Measurements from ENCODE around the gene ITCH. TPM values are rescaled to one million over a fixed set of nuclear protein-coding genes. Genes with fewer than 3 reads are reported as not detected.

The ITCH gene
- polyA plus RNA-seq, 3 donors: 51.4 to 55.1 (median 53.2) TPM

DNA sequence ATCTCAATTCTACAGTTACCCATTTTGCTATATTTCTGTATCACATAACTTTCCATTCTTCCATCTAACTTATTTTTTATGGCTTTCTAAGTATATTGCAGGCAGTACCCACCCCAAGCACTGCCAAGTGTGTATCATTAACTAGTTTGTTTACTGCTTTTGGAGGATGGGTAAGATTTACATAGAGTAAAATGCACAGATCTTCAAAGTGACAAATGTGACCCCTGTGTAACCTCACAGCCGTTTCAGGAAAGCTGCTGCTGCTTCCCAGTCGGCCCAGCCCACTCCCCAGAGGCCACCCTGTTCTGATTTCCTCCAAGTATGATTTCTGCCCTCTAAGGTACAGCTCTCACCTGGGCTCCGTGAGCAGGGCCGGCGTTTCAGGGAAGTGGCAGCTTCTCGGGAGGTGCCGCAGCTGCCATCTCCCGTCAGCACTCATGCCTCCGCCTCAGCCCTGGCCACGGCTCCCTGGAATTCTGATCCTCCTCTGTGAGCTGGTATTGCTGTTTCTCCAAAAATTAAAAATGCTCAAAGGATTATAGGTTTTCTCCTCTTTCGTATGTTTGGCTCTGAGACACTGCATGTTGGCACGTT, 180.5 kb downstream of the ITCH start:
- DNase-seq (ENCODE audit: low read depth in 3 of 3, low spot score in 2 of 3): no peak

- DNase-seq (ENCODE audit: low read depth in 3 of 3, low spot score in 2 of 3): no peak
Observed at GRCh38 chr20:34544109-34544796, 181.2 kb downstream of the ITCH start.

DNA sequence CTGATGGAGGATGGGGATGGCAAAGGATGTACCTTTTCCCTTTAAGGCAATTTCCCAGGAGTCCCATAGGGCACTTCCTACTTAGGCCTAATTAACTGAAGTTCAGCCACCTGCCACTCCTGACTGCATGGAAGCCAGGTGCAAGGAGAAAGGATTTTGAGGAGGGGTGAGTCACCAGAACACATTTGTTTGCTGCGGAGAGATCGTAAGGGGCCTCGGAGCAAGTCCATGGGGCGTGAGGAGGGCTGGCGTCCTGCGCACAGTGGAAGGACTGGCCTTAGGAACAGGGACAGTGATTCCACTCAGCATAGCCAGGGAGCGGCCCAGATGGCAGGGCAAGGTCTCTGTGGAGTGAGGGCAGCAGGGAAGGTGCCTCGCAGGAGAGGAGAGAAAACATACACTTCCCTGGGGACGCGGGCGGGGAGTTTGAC, 183.7 kb downstream of the ITCH start:
- DNase-seq (ENCODE audit: low read depth in 3 of 3, low spot score in 2 of 3): no peak

DNA sequence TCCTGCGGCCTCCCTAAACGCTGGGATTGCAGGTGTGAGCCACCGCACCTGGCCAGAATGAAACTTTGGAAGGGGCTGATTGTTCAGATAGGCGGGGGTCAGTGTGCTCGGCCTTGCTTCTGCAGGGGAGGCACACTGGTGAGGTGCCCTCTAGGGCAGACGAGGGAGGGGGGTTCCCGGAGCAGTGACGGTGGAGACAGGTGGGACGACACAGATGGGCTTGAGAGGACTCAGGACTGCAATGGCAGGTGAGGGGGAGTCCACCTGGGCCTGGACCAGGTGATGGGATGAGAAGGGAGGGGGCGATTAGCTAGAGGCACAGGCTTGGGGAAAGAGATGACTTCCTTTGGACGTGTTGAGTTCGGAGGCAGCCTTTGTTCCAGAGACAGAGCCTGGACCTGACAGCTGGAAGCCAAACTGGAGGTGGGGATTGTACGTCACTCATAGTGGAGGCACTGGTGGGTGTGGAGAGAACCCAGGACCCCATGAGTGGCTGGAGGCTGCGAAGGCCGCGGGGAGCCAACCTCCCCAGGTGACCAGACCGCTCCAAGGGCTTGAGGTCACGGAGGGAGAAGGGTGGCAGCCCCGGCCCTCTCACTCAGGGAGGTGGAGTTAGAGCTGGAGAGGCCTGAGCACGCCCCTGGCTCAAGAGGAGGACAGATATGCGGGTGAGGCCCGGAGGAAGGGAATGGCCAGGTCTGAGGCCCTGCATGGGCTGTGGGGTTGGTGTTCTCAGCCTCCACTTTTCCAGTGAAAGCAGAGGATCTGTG, 185.0 kb downstream of the ITCH start:
- no peak for DNase-seq (ENCODE audit: low read depth in 3 of 3, low spot score in 2 of 3)

GRCh38 chr20:34549291-34549928, 186.3 kb downstream of the ITCH start:
- DNase-seq (ENCODE audit: low read depth in 3 of 3, low spot score in 2 of 3): peak in 2 of 3 donors; percentile 41 to 49

DNA sequence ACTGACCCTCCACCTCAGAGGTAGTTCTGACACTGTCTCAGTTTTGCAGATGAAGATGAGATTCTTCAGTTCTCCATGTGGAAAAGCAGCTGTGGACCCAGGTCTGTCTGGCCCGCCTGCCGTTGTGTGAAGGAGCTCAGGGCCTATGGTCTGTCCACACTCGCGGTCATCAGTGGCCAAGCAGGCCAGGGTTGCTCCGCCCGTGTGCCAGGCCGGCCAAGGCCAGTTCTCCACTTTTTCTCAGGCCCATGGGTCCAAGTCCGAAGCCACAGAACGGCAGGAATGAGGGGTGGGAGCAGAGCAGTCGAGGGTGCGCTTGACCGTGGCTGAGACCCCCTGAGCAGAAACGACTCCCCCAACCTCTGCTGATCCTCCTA, 186.8 kb downstream of the ITCH start:
- no peak for DNase-seq (ENCODE audit: low read depth in 3 of 3, low spot score in 2 of 3)

- DNase-seq (ENCODE audit: low read depth in 3 of 3, low spot score in 2 of 3): no peak
Observed at GRCh38 chr20:34552569-34552968, 189.5 kb downstream of the ITCH start.

DNA sequence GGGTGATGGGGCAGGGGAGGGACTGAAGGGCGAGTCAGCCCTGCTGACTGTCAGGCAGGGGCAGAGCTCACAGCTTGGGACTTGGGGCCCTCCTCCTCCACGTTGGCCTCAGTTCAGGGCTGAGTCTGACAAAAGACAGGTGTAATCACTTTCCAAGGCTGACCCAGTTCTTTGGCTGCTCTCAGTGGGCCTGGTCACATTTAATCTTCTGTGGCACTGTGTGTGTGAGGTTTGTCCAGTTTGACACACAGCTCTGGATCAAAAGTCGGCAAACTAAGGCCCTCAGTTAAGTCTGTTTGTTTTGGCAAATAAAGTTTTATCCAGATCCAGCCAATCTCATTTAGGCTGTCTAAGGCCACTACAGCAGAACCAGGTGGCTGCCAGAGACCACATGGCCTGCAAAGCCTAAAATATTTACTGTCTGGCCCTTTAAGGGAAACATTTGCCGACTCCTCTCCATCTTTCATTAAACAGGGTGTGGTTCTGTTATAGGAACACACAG, 190.3 kb downstream of the ITCH start:
- no peak for DNase-seq (ENCODE audit: low read depth in 3 of 3, low spot score in 2 of 3)

GRCh38 chr20:34557936-34558319, 194.9 kb downstream of the ITCH start:
- DNase-seq (ENCODE audit: low read depth in 3 of 3, low spot score in 2 of 3): no peak

DNA sequence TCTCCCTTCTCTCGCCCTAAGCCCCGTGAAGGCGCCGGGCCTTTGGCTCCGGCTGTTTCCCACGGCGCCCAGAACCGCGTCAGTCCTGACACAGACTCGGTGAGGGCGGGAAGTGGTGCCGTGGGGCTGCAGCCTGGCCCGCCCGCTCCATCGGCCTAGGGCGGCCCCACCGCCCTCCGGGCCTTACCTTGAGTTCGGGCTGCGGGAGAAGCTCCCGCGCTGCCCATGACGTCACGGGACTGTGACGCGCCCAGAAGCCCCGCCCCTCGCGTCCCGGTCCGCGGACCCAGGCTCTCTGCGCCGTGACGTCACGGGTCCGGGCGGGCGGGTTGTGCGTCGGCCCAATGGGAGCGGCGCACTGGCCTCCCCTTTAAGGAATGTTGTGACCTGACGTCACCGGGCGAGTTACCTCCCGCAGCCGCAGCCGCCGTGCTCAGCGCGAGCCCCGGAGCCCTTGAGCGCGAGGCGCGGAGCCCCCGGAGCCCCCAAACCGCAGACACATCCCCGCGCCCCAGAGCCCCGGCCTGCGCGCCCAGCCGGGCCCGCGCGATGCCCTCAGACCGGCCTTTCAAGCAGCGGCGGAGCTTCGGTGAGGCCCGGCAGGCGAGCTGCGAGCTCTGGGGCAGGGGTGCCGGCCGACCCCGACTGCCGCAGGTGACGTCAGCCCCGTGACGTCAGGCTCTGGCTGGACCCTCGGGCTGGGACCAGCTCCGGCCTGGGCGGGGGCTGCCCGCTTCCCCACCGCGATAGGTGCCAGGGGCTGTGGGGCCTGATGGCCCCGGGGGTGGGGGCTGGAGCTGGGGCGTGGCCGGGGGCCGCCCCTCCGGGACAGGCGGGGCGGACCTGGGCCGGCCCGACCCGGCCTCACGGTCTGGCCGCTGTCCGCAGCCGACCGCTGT, 195.5 kb downstream of the ITCH start, which contains the start of gene MAP1LC3A:
TSS of gene MAP1LC3A (plus strand) at position 399 of the 899 bp plus-strand sequence. CDS start at position 550, 151 bp downstream.
- peak; percentile 68 to 83 (median 81) for DNase-seq (ENCODE audit: low read depth in 3 of 3, low spot score in 2 of 3)

DNA sequence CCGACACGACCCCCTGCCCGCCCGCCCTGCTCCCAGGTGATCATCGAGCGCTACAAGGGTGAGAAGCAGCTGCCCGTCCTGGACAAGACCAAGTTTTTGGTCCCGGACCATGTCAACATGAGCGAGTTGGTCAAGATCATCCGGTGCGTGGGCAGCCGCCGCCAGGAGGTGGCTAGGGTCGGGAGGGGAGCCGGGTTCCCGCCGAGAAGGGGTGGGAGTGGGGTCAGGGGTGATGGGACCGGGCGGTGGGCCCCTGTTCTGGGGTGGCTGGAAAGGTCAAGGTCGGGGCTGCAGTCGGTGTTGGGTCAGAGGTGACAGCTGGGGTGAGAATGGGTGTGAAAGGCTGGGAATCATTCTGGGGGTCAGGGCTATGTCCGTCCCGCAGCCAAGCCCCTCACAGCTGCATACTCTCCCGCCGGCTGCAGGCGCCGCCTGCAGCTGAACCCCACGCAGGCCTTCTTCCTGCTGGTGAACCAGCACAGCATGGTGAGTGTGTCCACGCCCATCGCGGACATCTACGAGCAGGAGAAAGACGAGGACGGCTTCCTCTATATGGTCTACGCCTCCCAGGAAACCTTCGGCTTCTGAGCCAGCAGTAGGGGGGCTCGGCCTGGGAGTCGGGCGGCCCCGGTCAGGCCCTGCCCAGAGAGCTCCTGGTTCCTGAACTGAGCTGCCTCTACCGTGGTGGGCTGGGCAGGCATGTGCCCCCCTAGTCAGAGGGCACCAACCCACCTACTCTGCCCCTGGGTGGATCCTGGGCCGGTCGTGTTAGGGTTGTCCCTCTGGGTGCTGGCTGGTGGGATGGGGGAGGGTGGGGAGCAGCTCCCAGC, 196.5 kb downstream of the ITCH start:
- DNase-seq (ENCODE audit: low read depth in 3 of 3, low spot score in 2 of 3): no peak

- no peak for DNase-seq (ENCODE audit: low read depth in 3 of 3, low spot score in 2 of 3)
Observed at GRCh38 chr20:34560141-34560523, 197.1 kb downstream of the ITCH start.

DNA sequence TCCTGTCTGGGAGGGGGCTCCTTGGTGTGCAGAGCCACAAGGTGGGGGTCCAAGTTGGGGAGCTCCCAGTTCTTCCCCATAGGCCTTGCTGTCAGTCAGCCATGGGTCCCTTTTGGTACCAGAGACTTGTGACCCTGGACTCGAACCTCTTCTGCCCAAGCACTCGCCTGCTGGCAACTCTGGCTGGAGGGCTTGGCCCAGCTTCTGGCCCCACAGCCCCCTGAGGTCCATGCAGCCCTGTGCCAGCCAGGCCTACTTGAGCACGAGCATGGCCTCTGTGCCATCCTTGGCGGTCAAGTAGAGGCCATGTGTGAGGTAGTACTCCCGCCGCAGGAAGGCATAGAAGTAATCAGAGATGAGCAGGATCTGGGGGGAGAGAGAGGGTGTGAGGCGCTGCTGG, 197.5 kb downstream of the ITCH start:
- no peak for DNase-seq (ENCODE audit: low read depth in 3 of 3, low spot score in 2 of 3)

Other genes with a start within 250 kb of the ITCH start
- under 1 TPM; 0.23 to 0.28 (median 0.28) TPM for gene ASIP, start 121.8 kb upstream of the ITCH start, polyA plus RNA-seq (ENCODE audit: insufficient read length in 3 of 3)
- gene AHCY, start 59.9 kb upstream of the ITCH start, polyA plus RNA-seq (ENCODE audit: insufficient read length in 3 of 3): 100 to 1,000 TPM; 184 to 202 (median 186) TPM
- 100 to 1,000 TPM; 203 to 241 (median 224) TPM for gene DYNLRB1, start 153.1 kb downstream of the ITCH start, polyA plus RNA-seq (ENCODE audit: insufficient read length in 3 of 3)
- gene MAP1LC3A, start 195.4 kb downstream of the ITCH start, polyA plus RNA-seq (ENCODE audit: insufficient read length in 3 of 3): 10 to 100 TPM; 16.8 to 23.9 (median 20.7) TPM